IMR-90 (cell line): ENCODE results near the gene NOS1. TPM values are rescaled to one million over a fixed set of nuclear protein-coding genes. Genes with fewer than 3 reads are reported as not detected.

ENCODE experiments used
- ATAC-seq: fragments of 200-7000 bp; cut with Tn5 transposase; 2 replicates; pipeline ENCODE4 v1.9.1; 2020; ENCODE audit warnings: low read depth, mild to moderate bottlenecking, moderate library complexity
- BruUV-seq: library from RNA; stranded (reverse); fragments of 400-500 nt; replicated peaks from 2 replicates; lab custom pipeline; 2021; lab: Mats Ljungman, UMichigan
- CTCF ChIA-PET: fragments of 300-600 bp; formaldehyde crosslinking; extraction: SDS; loops from one replicate; lab custom pipeline; 2021; ENCODE audit warnings: antibody characterized with exemption; lab: Yijun Ruan, JAX
- POLR2A ChIA-PET: fragments of 300-600 bp; sonication (Branson Sonifier 250); formaldehyde crosslinking; loops from one replicate; lab custom pipeline; 2022; ENCODE audit warnings: antibody characterized with exemption; ENCODE audit not compliant: unreplicated experiment; lab: Charles Lee
- DNase-seq: peaks from one replicate; pipeline ENCODE4 v3.0.0; 2013
- H2AFZ ChIP-seq: replicated peaks from 2 replicates; pipeline ENCODE3; 2013; ENCODE audit warnings: low read length, mild to moderate bottlenecking; ENCODE audit not compliant: poor library complexity
- H2AK5ac ChIP-seq: 2 replicates; pipeline ENCODE4 v1.6.1; 2013; ENCODE audit warnings: low read depth, low read length, inconsistent platforms
- H2AK9ac ChIP-seq: replicated peaks from 2 replicates; pipeline ENCODE3; 2013; ENCODE audit warnings: mild to moderate bottlenecking, low read depth, low read length, moderate library complexity; ENCODE audit not compliant: poor library complexity
- H2BK120ac ChIP-seq: 2 replicates; pipeline ENCODE4 v1.6.1; 2013; ENCODE audit warnings: low read depth, low read length, inconsistent platforms
- H2BK15ac ChIP-seq: 3 replicates; pipeline ENCODE4 v1.6.1; 2013; ENCODE audit warnings: low read depth, low read length, inconsistent platforms
- H2BK20ac ChIP-seq: 2 replicates; pipeline ENCODE4 v1.6.1; 2013; ENCODE audit warnings: low read depth, mild to moderate bottlenecking, inconsistent platforms, low read length, moderate library complexity
- H2BK5ac ChIP-seq: 2 replicates; pipeline ENCODE4 v1.6.1; 2013; ENCODE audit warnings: mild to moderate bottlenecking, low read depth, low read length, inconsistent platforms; ENCODE audit not compliant: poor library complexity, severe bottlenecking
- H3K14ac ChIP-seq: replicated peaks from 2 replicates; pipeline ENCODE4 v1.6.1; 2013; ENCODE audit warnings: low read depth, low read length, inconsistent platforms
- H3K18ac ChIP-seq: 2 replicates; pipeline ENCODE4 v1.6.1; 2013; ENCODE audit warnings: low read depth, low read length, control low read depth
- H3K23ac ChIP-seq: 2 replicates; pipeline ENCODE4 v1.6.1; 2013; ENCODE audit warnings: low read depth, low read length, inconsistent platforms
- H3K27ac ChIP-seq: 2 replicates; pipeline ENCODE4 v1.5.1; 2013; ENCODE audit warnings: mild to moderate bottlenecking, control low read depth, low read length; ENCODE audit not compliant: insufficient read depth
- H3K27me3 ChIP-seq: 2 replicates; pipeline ENCODE4 v1.6.1; 2013; ENCODE audit warnings: low read length; ENCODE audit not compliant: control insufficient read depth, insufficient read depth
- H3K36me3 ChIP-seq: 2 replicates; pipeline ENCODE4 v1.6.1; 2013; ENCODE audit warnings: low read length, mixed read lengths; ENCODE audit not compliant: control insufficient read depth, insufficient read depth
- H3K4ac ChIP-seq: 2 replicates; pipeline ENCODE4 v1.6.1; 2013; ENCODE audit warnings: low read depth, low read length, inconsistent platforms
- H3K4me1 ChIP-seq: 2 replicates; pipeline ENCODE4 v1.6.1; 2013; ENCODE audit warnings: low read length, mixed read lengths; ENCODE audit not compliant: control insufficient read depth, insufficient read depth
- H3K4me2 ChIP-seq: 2 replicates; pipeline ENCODE4 v1.6.1; 2013; ENCODE audit warnings: low read depth, mild to moderate bottlenecking, control low read depth, low read length, moderate library complexity
- H3K4me3 ChIP-seq: 2 replicates; pipeline ENCODE4 v1.5.1; 2013; ENCODE audit warnings: low read depth, mild to moderate bottlenecking, control low read depth, low read length, moderate library complexity; ENCODE audit not compliant: insufficient read depth
- H3K56ac ChIP-seq: 2 replicates; pipeline ENCODE4 v1.6.1; 2013; ENCODE audit warnings: low read length, inconsistent platforms; ENCODE audit not compliant: insufficient read depth; ENCODE audit errors: extremely low read depth
- H3K79me1 ChIP-seq, 2 experiments: 2 replicates each; pipeline ENCODE4 v1.6.1; 2013; ENCODE audit warnings: low read length in 2 of 2, inconsistent platforms in 1 of 2, low read depth in 1 of 2
- H3K9ac ChIP-seq: 2 replicates; pipeline ENCODE4 v1.6.1; 2013; ENCODE audit warnings: low read depth, low read length, control low read depth
- H3K9me1 ChIP-seq: 2 replicates; pipeline ENCODE4 v1.6.1; 2013; ENCODE audit warnings: low read length, inconsistent platforms; ENCODE audit not compliant: insufficient read depth
- H3K9me3 ChIP-seq: 2 replicates; pipeline ENCODE4 v1.6.1; 2013; ENCODE audit warnings: low read length; ENCODE audit not compliant: control insufficient read depth, insufficient read depth
- H4K20me1 ChIP-seq: 2 replicates; pipeline ENCODE4 v1.6.1; 2013; ENCODE audit warnings: low read length, inconsistent platforms; ENCODE audit not compliant: insufficient read depth
- H4K5ac ChIP-seq: 2 replicates; pipeline ENCODE4 v1.6.1; 2013; ENCODE audit warnings: mild to moderate bottlenecking, low read depth, low read length, control low read depth
- H4K8ac ChIP-seq, 2 experiments: 2 replicates each; pipeline ENCODE4 v1.6.1; 2013; ENCODE audit warnings: low read depth in 2 of 2, low read length in 2 of 2, control low read depth in 1 of 2, inconsistent platforms in 1 of 2
- H4K91ac ChIP-seq: 2 replicates; pipeline ENCODE4 v1.6.1; 2013; ENCODE audit warnings: low read depth, low read length, inconsistent platforms; ENCODE audit not compliant: insufficient read depth
- CEBPB ChIP-seq: IDR thresholded peaks from 2 replicates; pipeline ENCODE4 v1.6.1; 2012; ENCODE audit warnings: low read depth, low read length, improper control_type of control experiment
- CHD1 ChIP-seq: IDR thresholded peaks from 2 replicates; pipeline ENCODE4 v1.6.1; 2012; ENCODE audit warnings: low read depth, low read length, improper control_type of control experiment
- ELK1 ChIP-seq: fragments of 150-350 bp; IDR thresholded peaks from 2 replicates; pipeline ENCODE4 v1.6.1; 2016; ENCODE audit warnings: low read depth, mild to moderate bottlenecking, low read length, moderate library complexity, borderline replicate concordance
- NFE2L2 ChIP-seq: fragments of 150-350 bp; IDR thresholded peaks from 2 replicates; pipeline ENCODE4 v1.6.1; 2016; ENCODE audit warnings: low read depth, mild to moderate bottlenecking, low read length
- POLR2A ChIP-seq: IDR thresholded peaks from 2 replicates; pipeline ENCODE4 v1.6.1; 2012; ENCODE audit warnings: mild to moderate bottlenecking, low read depth, low read length
- RAD21 ChIP-seq: IDR thresholded peaks from 2 replicates; pipeline ENCODE4 v1.6.1; 2012; ENCODE audit warnings: low read length, improper control_type of control experiment
- RCOR1 ChIP-seq: IDR thresholded peaks from 2 replicates; pipeline ENCODE4 v1.6.1; 2012; ENCODE audit warnings: mild to moderate bottlenecking, low read length, improper control_type of control experiment; ENCODE audit not compliant: insufficient replicate concordance
- RFX5 ChIP-seq: IDR thresholded peaks from 2 replicates; pipeline ENCODE4 v1.8.0; 2012; ENCODE audit warnings: low read depth, mild to moderate bottlenecking, low read length, moderate library complexity
- USF2 ChIP-seq: fragments of 150-350 bp; IDR thresholded peaks from 2 replicates; pipeline ENCODE4 v1.6.1; 2017; ENCODE audit warnings: mild to moderate bottlenecking, antibody characterized with exemption, low read length, low read depth
- WGBS, 2 experiments: methylation state at CpG; one replicate each; pipeline versions ENCODE4 v1.1.5 to v1.1.7; 2013; ENCODE audit warnings: missing lambda C conversion rate in 2 of 2; ENCODE audit not compliant: insufficient read length in 1 of 2; ENCODE audit errors: extremely low coverage in 2 of 2; 5-methylcytosine and 5-hydroxymethylcytosine counted together
- dilution Hi-C: fragments of 300-500 bp; cut with HindIII; formaldehyde crosslinking; loops from one replicate; pipeline ENCODE4 v1.14.3; 2018; ENCODE audit warnings: low sequenced_read_pairs; ENCODE audit not compliant: unreplicated experiment
- in situ Hi-C: fragments of 300-500 bp; cut with MboI; formaldehyde crosslinking; loops from 3 replicates; pipeline ENCODE4 v1.14.3; 2019; ENCODE audit warnings: low sequenced_read_pairs, inconsistent platforms, mixed read lengths
- intact Hi-C: fragments of 100-400 bp; cut with micrococcal nuclease; formaldehyde crosslinking; loops from 2 replicates; pipeline ENCODE4 v1.10.0; 2022
- polyA plus RNA-seq, 3 experiments: library from polyadenylated mRNA; depleted of rRNA; stranded (reverse); fragments of >200 nt; gene quantifications; 2 replicates each; pipeline ENCODE4 v1.2.3, GENCODE V29; 2012; ENCODE audit warnings: low replicate concordance in 1 of 3
- total RNA-seq: library from RNA; depleted of rRNA; stranded (reverse); fragments of >200 nt; gene quantifications from 2 replicates; pipeline ENCODE4 v1.2.3, GENCODE V29; 2012

Gene NOS1
- total and polyA plus RNA-seq, 2 of the 4 experiments (the other 2 are of a cell fraction), result 0.09 TPM; not detected in 1

GRCh38 chr12:117178745-117179144, 182.7 kb downstream of the NOS1 start:
- Histone ChIP-seq H2AFZ (no peak overlapping the region), H3K27ac (no peak overlapping the region), H2BK20ac (no peak overlapping the region), H3K36me3 (peaks cover 35% of the 10 kb centered on the region), H3K9me3 (no peaks in the 10 kb centered on the region), H2BK15ac (no peak overlapping the region), H3K27me3 (no peaks in the 10 kb centered on the region), H2BK5ac (no peak overlapping the region), H2AK5ac (no peak overlapping the region), H3K23ac (no peak overlapping the region), H3K4me2 (no peak overlapping the region), H3K56ac (no peak overlapping the region), H3K18ac (no peak overlapping the region), H3K79me1 (peaks cover 0 to 3% of the 10 kb centered on the region in 2 experiments; a peak in 1 of 4 replicates), H4K20me1 (peaks cover 4% of the 10 kb centered on the region; the same call in 1 of the 2 replicates), H4K5ac (no peak overlapping the region), H3K14ac (no peak overlapping the region), H3K9ac (no peak overlapping the region), H3K4me1 (peaks cover 7% of the 10 kb centered on the region), H4K91ac (no peak overlapping the region), H3K9me1 (peaks cover 8% of the 10 kb centered on the region), H3K4me3 (no peak overlapping the region), H3K4ac (no peak overlapping the region), H4K8ac (no peak overlapping the region), H2AK9ac (no peak overlapping the region), H2BK120ac (no peak overlapping the region)
- ChIA-PET CTCF (no interaction called here), POLR2A (no interaction called here)
- ATAC-seq (no peak), DNase-seq (no peak)
- dilution Hi-C loops, result no loop called here
- no peak for TF ChIP-seq CHD1
- no peak for TF ChIP-seq CEBPB
- TF ChIP-seq RCOR1, result no peak
- TF ChIP-seq RAD21, result no peak
- TF ChIP-seq ELK1, result no peak
- TF ChIP-seq NFE2L2, result no peak
- TF ChIP-seq POLR2A, result no peak
- TF ChIP-seq RFX5, result no peak
- TF ChIP-seq USF2, result no peak
- WGBS, 2 experiments, result no CpG with 5 or more reads among the region's 2 CpGs
- no TSS peak for BruUV-seq
- in situ Hi-C loops, result no loop called here
- intact Hi-C loops, result no loop called here
